ENCODE results near the gene THAP3. TPM values are rescaled to one million over a fixed set of nuclear protein-coding genes. Genes with fewer than 3 reads are reported as not detected.

THAP3 gene
- total RNA-seq, 1 experiment from 2014 or later = 54.6 TPM

DNA sequence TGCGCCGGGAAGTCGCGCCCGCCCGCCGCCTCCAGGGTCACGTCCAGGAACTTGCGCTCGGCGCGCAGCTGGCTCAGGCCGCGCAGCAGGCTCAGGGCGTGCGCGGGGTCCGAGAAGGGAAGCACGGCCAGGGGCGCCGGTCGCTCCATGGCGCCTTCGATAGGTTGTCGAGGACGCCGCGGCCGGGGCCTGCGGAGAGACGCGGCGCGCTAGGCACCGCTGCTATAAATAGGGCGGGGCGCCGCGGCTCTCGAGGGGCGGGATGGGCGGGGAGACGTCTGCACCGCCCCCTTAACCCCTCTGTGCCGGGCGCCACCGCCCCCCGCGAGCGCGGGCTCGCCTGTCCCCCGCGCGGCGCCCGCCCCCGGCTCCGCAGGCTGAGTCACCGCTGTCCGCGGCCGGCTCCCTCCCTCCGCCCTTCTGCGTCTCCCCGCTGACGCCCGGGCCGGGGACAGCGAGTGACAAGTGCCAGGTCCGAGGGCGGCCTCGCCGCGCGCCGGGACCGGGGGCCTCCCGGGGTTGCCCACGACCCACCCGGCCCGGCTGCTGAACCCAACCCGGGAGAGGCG, 21.9 kb upstream of the THAP3 start, which contains the start of gene KLHL21:
KLHL21 (minus strand) TSS at position 201 of the 569 bp plus-strand sequence; CDS start at position 149, 52 bp downstream.
- intact Hi-C loops (cut with micrococcal nuclease) = no loop called here
- peaks cover 30% of the 10 kb centered on the region for H3K4me1 ChIP-seq (ENCODE audit: insufficient read depth, low read length)
- DNase-seq (peak; percentile 97), ATAC-seq (peak; percentile 54)
- no TSS peak for BruUV-seq (replicated peaks)
- H3K4me2 ChIP-seq (ENCODE audit: low read length) = peak within 1 kb of the TSS; percentile 98
- no peaks in the 10 kb centered on the region for H3K27me3 ChIP-seq (ENCODE audit: low read length)
- peak within 1 kb of the TSS; percentile 93 for H3K27ac ChIP-seq (ENCODE audit: low read length)
- peak within 1 kb of the TSS; percentile 98 for H2AFZ ChIP-seq (ENCODE audit: low read length)
- peak within 1 kb of the TSS; percentile 86 for H3K4me3 ChIP-seq (ENCODE audit: low read length)
- CTCF ChIA-PET = interaction anchor here (1.1 kb wide), 1 partner anchor 49 kb away, joined by 3 read pairs; the partner anchor contains the start of gene NOL9
- H3K9me2 ChIP-seq (replicated peaks; ENCODE audit: low read length) = no peaks in the 10 kb centered on the region
- H3K9ac ChIP-seq (ENCODE audit: low read length) = peak within 1 kb of the TSS; percentile 91
- peaks cover 27% of the 10 kb centered on the region for H4K20me1 ChIP-seq (ENCODE audit: low read length)
- H3K36me3 ChIP-seq (ENCODE audit: low read depth, low read length) = peaks cover 8% of the 10 kb centered on the region
- H3F3A ChIP-seq (ENCODE audit: low read length, unreplicated experiment) = no peaks in the 10 kb centered on the region
- TF ChIP-seq EZH2phosphoT487 (IDR thresholded peaks at IDR 0.05; ENCODE audit: borderline replicate concordance, low read length) (no peak), EZH2 (IDR thresholded peaks at IDR 0.05; ENCODE audit: low read length, unreplicated experiment) (no peak)
- TF ChIP-seq, protein P1, sequence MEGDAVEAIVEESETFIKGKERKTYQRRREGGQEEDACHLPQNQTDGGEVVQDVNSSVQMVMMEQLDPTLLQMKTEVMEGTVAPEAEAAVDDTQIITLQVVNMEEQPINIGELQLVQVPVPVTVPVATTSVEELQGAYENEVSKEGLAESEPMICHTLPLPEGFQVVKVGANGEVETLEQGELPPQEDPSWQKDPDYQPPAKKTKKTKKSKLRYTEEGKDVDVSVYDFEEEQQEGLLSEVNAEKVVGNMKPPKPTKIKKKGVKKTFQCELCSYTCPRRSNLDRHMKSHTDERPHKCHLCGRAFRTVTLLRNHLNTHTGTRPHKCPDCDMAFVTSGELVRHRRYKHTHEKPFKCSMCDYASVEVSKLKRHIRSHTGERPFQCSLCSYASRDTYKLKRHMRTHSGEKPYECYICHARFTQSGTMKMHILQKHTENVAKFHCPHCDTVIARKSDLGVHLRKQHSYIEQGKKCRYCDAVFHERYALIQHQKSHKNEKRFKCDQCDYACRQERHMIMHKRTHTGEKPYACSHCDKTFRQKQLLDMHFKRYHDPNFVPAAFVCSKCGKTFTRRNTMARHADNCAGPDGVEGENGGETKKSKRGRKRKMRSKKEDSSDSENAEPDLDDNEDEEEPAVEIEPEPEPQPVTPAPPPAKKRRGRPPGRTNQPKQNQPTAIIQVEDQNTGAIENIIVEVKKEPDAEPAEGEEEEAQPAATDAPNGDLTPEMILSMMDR (conservative IDR thresholded peaks at IDR 0.05; ENCODE audit: low read depth, low read length) = no peak
- POLR2A ChIA-PET (ENCODE audit: unreplicated experiment) = interaction anchor here (1.3 kb wide), 1 partner anchor 23 kb away, joined by 3 read pairs; the partner anchor contains the start of gene ZBTB48
- H3K9me3 ChIP-seq (ENCODE audit: low read length) = no peaks in the 10 kb centered on the region
- peaks cover 49% of the 10 kb centered on the region for H3K79me2 ChIP-seq (ENCODE audit: low read length)

DNA sequence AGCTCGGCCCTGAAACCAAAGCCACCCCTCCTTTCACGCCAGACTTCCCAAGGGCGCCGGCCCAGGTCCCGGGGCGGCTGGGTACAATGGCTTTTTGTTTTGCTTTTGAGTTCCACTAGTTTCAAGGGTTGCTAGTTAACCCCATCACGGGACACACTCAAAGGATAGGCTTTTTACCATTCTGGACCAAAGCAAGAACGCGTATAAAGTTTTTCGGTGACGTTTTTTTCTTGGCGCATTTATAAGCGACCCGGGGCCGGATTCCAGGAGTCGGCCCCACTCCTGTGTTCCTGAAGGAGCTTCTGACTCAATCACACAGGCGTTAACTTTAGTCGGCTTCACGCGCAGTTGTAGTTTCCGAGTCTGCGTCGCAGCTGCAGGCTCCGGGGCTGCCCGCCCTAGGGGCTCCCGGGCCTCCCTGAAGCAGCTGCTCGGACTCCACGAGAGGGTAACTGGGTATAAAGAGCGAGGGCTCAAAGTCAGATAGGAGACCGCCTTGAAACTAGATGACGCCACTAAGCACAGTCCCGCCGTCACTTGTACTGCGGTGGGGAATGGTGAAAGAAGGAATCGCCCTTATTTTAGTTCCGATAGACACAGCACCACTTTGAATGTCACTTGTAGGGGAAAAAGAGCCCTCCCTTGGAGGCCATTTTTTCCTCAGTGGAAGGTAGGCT, 21.3 kb upstream of the THAP3 start:
- Histone ChIP-seq H3K9me2 (replicated peaks; ENCODE audit: low read length) (no peaks in the 10 kb centered on the region), H4K20me1 (ENCODE audit: low read length) (peaks cover 21% of the 10 kb centered on the region), H3K27me3 (ENCODE audit: low read length) (no peaks in the 10 kb centered on the region), H3K36me3 (ENCODE audit: low read depth, low read length) (peaks cover 4% of the 10 kb centered on the region; the same call in 1 of the 2 replicates), H3K27ac (ENCODE audit: low read length) (peak overlapping the region; percentile 74), H3K4me1 (ENCODE audit: insufficient read depth, low read length) (peaks cover 30% of the 10 kb centered on the region), H3K4me3 (ENCODE audit: low read length) (peak overlapping the region; percentile 86), H2AFZ (ENCODE audit: low read length) (peak overlapping the region; percentile 98), H3K9me3 (ENCODE audit: low read length) (no peaks in the 10 kb centered on the region), H3K79me2 (ENCODE audit: low read length) (peaks cover 42% of the 10 kb centered on the region), H3F3A (ENCODE audit: low read length, unreplicated experiment) (no peaks in the 10 kb centered on the region), H3K4me2 (ENCODE audit: low read length) (peak overlapping the region; percentile 98), H3K9ac (ENCODE audit: low read length) (peak overlapping the region; percentile 81)
- CTCF ChIA-PET = no interaction called here
- TF ChIP-seq EZH2 (IDR thresholded peaks at IDR 0.05; ENCODE audit: low read length, unreplicated experiment) (no peak), EZH2phosphoT487 (IDR thresholded peaks at IDR 0.05; ENCODE audit: borderline replicate concordance, low read length) (no peak)
- TF ChIP-seq, protein P1 (conservative IDR thresholded peaks at IDR 0.05; ENCODE audit: low read depth, low read length) = no peak
- TSS peak; percentile 57 for BruUV-seq (replicated peaks)
- POLR2A ChIA-PET (ENCODE audit: unreplicated experiment) = interaction anchor here (0.6 to 1.3 kb wide), 4 partner anchors 22 to 29 kb away, joined by 3 to 7 read pairs (median 3); partner anchors contain the start of genes THAP3 and ZBTB48
- intact Hi-C loops (cut with micrococcal nuclease) = no loop called here
- ATAC-seq (peak; percentile 7), DNase-seq (peak; percentile 62)
